GM19035 (cell line): ENCODE data around the gene OR5B2.
"Not testable (repeated sequence)": the region's sequence is repeated elsewhere in the genome, so short reads cannot be mapped to it uniquely, and the experiment has no call there.

Experiments used
- ATAC-seq: cut with Tn5 transposase; IDR thresholded peaks from one replicate; pipeline ENCODE4 v1.9.1; 2021; ENCODE audit not compliant: unreplicated experiment

Gene OR5B2

DNA sequence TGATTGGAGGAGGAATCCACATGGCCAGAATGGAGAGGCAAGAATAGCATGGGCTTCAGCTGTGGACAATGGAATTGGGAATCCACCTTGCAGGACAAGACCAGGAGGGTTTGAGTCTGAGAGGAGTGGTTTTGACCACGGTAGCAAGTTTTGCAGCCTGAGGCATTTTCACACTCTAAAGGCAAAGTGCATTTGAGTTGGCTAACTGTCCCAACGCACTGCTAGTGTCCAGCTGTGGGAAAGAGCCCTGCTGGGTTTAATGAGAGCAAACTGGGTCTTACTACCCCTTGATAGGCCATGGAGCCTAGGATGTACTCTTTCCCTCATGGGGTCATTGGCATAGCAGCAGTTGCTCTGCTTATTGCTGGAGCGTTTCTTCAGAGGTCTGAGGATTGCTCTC is at the start of gene OR5B2:
Gene OR5B2, minus strand, starts transcription at position 101 of the 400 bp plus-strand sequence. CDS start 4,860 bp downstream, outside the sequence.
- no peak for ATAC-seq

DNA sequence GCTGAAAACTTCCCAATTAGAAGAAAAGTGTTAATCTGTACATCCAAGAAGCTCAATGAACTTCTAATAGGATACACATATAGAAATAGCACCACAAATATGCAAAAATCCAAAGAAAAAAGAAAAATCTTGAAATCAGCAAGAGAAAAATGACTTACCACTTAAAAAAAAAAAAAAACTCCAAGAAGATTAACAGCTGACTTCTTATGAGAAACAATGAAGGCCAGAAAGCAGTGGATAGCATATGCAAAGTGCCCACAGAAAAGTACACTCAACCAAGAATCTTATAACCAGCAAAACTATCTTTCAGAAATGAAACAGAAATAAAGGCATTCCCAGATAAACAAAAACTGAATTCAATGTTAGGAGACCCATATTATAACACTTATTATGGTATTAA is 44.0 kb upstream of the OR5B2 start:
- no peak for ATAC-seq

DNA sequence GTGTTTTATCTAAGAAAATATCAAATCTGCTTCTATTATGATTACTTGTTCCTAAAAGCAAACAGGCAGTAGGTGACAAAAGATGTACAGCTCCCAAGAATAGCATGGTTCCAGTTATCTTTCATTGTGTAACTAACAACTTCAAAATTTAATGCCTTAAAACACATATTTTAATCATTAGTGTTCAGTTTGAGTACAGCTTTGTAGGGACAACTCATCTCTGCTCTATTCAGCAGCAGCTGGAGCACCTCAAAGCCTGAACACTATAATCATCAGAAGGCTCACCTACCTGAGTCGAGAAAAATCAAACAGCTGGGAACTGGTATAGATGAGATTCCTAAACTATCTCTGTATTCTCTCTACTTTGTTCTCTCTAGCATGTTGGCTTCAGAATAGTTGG is 38.4 kb upstream of the OR5B2 start:
- no peak for ATAC-seq

DNA sequence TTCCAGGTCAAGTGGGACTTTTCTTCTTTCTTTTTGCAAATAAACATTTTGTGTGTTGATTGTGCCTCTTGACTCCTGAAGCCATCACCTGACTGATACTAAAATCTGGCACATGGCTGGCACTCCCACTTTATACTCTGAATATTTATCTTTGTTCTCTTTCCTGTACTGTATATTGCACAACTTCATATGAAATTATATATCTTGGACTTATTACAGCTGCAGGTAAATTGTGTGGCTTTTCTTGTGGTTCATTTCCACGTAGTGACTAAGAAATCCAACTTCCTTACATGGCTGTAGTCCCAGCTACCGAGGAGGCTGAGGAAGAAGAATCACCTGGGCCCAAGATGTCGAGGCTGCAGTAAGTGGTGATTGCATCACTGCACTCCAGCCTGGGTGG is 37.8 kb upstream of the OR5B2 start:
- no peak for ATAC-seq

DNA sequence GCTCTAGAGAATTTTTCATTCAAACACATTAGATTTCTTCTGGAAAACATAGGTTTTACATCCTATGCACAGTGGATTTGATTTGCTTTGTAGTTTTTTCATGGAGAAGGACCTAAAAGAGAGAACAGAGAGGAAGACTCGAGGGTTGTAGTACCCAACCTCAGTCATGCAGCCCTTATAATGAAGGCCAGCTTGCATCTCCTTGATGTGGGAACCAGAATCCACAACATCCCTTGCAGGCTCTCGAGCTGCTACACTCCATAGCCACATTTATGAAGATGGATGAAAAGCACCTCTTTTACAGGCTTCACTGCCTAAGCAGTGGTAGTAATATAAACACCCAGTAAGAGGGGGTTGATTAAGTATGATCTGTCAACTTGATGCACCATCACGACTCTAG is 23.7 kb upstream of the OR5B2 start:
- no peak for ATAC-seq

DNA sequence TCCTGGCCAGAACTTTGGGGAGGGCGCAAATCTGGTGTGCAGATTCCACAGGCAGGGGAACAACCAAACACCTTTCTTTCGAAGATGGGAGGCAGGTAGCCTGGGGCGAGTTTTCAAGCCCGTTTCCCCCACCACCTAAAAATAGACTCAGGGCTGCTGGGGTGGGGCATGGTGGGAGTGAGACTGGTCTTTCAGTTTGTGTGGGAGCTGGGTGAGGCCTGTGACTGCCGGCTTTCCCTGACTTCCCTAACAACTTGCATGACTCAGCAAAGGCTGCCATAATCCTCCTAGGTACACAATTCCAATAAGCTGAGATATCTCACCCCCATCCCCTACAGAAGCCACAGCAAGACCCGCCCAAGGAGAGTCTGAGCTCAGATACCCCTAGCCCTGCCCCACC is 18.4 kb upstream of the OR5B2 start:
- ATAC-seq = no peak

DNA sequence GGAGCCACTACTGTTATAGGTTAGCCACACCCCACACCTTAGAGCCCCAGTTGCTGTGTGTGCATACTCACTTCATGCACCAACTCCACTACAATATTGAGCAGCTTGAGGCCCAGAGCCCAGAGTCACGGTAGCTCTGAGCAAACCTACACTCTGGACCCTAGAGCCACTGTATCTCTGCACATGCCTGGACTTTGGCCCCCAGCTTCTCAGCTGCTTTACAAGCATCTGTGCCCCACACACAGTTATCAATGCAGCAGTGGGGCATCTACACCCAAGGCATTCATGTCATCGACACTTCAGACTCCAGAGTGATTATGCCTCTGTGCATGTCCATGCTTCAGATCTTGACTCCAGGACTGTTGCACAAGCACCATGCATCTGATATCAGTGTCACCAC is 16.4 kb upstream of the OR5B2 start:
- ATAC-seq = no peak

DNA sequence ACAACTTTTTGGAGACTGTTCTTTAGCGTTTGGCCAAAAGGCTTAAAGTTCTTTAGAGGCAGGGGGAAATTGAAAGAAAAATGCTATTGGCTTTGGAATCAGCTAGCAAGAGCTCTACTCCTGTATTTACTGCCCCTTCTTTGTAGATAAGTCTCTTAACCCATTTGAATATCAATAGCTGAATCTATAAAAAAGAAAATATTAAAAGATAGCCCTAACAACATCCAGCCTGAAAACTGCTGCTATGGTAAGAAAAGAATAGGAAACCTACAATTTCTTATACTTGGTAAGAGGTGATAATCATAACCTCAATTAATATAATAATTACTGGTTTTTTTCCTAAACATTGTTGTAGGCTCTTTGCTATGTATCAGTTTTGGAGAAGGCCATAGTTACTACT is 14.2 kb upstream of the OR5B2 start, which contains the start of gene OR5B12:
Gene OR5B12, minus strand, starts transcription at position 101 of the 400 bp plus-strand sequence. CDS start 2,085 bp downstream, outside the sequence.
- no peak for ATAC-seq

DNA sequence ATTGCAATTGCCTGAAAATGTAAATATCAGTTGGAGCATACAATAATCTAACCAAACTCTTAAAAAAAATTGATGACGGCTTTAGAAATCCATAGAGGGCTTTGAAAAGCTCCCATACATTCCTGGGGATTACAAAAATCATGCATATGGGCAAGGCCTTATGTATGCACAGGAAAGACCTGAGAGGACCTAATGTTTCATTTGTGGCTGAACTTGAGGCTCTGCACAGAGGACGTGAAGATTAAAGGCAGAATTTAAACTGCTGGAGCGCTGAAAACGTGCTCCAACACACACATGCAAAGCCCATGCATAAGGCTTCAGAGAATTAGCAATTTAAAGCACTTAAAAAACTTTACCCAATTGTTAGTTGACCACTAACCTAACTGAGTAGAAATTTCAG is 10.6 kb upstream of the OR5B2 start:
- ATAC-seq = no peak

DNA sequence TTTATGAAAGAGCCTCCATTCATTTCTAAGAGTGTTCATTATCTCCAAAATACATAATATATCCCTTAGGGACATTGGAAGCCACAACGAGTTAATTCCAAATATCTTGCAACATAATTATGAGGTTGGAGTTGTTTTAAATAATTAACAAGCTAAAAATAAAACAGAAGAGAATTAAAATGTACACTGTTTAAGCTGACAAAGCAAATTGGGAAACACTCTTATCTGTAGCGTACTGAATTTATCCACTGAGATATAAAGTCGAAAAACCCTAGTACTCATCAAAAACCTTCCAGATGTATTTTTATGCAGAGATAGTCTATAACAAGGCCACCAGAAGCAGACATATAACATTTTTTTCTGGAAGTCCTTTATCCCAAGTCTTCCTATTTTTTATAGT is 6.3 kb upstream of the OR5B2 start:
- ATAC-seq = no peak

DNA sequence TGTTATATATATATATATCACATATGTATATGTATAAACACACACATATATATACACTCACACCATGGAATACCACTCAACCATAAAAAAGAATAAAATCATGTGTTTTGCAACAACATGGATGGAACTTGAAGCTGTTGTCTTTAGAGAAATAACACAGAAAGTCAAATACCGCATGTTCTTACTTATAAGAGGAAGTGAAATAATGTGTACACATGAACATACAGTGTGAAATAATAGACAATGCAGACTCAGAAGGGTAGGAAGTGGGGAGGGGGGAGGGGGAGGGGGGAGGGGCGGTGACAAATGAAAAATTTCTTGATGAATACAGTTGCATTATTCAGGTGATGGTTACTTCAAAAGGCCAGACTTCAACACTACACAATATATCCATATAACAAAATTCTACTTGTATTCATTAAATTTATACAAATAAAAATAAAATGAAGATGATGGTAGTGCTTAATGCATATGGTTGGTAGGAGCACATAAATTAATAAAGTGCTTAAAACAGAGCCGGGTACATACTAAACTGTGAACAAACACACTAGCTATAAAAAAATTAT is 5.8 kb upstream of the OR5B2 start:
- no peak for ATAC-seq

DNA sequence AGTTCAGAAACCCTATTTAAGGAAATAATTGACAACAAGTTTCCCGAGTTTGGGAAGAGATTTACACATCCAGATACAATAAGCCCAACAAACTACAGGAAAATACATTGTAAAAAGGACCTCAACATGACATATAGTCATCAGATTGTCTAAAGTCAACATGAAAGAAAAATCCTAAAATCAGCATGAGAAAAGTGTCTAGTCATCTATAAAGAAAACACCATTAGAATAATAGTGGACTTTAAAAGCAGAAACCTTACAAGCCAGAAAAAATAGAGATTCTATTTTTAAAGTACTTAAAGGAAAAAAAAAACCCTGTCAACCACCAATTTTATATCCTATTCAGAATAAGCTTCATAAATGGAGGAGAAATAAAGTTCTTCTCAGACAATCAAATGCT is 1.4 kb upstream of the OR5B2 start:
- ATAC-seq = no peak

DNA sequence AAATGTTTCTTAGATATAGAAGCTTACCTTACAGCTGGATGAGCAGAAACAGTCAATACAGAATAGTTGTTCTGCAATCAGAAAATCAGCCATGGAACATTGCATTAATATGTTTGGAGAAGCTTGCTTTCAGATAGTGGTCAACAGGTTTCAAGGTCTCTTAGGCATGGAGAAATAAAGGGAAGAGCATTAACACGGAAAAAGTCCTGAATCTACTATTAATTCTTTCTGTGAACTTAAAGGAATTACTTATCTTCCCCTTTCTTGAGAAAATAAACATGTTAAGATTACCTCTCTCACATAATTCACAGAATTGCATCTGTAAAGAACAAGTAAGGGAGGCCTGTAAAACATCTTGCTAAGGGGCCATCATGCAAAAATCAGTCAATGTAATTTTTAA is 21.1 kb downstream of the OR5B2 start, which contains the start of gene OR5B3:
Gene OR5B3, minus strand, starts transcription at position 101 of the 400 bp plus-strand sequence. CDS start 3,465 bp downstream, outside the sequence.
- ATAC-seq = no peak

DNA sequence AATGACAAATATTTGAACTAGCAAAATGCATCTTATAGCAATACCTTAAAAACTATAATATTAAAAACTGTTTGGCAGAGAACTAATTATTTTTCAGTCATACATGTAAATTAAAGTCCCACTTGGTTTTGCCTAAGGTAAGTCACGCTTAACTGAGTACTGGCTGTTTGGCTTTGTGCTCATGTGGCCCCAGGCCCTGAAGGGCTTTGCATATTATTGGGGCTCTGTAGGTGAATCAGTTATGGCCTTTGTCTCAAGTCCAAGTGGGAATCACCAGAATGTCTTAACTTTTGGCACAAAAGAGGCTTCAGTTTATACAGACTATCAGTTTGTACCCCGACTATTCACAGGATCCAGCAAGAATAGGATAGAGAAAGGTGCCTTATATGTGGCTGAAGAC is 28.3 kb downstream of the OR5B2 start:
- ATAC-seq = not testable (repeated sequence)

DNA sequence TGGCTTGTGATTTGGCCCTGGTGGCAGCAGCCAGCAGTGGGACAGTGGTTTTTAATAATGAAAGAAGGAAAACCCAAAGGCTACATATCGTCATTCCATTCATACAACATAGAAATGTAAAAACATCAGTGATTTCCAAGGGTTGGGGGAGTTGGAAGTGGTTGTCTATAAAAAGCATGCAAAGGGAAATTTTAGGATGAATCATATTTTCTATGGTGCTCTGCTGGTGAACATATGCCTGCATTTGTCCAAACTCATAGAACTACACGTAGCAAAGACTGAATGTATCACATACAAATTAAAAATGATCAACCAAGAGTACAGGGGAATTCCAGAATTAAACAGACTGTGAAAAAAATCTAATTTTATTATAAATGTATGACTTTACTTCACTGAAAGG is 32.3 kb downstream of the OR5B2 start:
- no peak for ATAC-seq

DNA sequence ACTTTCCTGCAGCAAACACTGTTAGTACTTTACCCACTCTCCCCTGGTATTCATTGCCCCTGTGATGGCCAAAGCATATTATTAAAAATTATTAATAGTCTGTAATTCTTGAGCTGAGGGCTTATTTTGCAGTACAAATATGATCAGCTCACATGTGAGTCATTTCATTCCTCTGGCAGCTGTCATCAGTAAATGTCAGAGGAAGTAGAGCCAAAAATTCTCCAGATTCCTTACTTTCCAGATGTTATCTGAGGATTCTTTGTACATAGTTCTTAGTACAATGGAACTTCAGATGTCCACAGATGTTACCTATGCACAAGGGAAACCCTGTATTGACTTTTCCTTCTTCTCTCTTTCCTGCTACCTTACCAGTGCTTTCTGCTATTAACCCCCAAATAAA is 33.7 kb downstream of the OR5B2 start:
- no peak for ATAC-seq

DNA sequence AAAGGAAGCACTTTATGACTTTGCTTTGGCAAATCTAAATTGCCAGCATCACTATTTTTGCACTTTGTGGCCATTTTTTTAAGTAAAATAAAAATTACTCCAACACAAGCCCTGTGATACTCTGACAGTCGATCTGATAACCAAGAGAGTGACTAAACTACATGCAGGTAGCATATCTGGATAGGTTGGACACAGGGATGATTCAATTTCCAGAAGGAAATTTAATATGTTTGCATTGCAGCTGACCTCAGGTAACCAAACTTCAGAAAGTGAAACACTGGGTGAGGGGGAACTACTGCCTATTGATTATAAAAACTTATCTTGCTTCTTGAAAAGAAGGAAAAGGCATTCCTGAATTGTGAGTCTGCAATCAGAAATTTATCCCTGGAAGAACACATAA is 35.2 kb downstream of the OR5B2 start:
- no peak for ATAC-seq

DNA sequence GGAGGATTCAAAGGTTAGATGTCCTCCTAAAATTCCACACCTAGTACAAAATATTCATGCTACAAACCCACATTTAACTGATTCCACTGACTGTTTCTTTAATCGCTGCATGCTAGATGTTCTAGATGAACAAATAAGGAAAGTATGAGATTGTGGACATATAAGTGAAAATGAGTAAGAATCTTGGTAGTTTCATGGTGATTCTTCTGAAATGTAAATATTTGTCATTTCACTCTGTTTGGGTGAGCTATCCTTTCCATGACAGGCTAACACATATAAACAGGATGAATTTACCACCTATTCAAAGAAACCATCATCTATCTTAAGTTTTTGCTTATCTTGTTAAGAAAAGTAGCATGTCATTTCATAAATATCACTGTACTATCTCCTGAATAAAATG is 36.0 kb downstream of the OR5B2 start:
- no peak for ATAC-seq

DNA sequence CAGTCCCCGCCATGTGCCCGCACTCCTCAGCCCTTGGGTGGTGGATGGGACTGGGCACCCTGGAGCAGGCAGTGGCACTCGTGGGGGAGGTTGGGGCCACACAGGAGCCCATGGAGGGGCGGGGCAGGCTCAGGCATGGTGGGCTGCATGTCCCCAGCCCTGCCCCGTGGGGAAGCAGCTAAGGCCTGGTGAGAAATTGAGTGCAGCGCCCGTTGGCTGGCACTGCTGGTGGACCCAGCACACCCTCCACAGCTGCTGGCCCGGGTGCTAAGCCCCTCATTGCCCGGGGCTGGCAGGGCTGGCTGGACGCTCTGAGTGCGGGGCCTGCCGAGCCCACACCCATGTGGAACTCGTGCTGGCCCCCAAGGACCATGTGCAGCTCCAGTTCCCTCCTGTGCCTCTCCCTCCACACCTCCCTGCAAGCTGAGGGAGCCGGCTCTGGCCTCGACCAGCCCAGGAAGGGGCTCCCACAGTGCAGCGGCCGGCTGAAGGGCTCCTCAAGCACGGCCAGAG is 37.3 kb downstream of the OR5B2 start:
- ATAC-seq = no peak
